GM23248 (cell line): ENCODE data around the gene MAP3K6. TPM values are rescaled to one million over a fixed set of nuclear protein-coding genes. Genes with fewer than 3 reads are reported as not detected.
"Not testable (repeated sequence)": the region's sequence is repeated elsewhere in the genome, so short reads cannot be mapped to it uniquely, and the experiment has no call there.

Experiments used
- DNase-seq: peaks from one replicate; pipeline ENCODE4 v3.0.0-alpha.2; 2015
- H2AFZ ChIP-seq: fragments of 200-600 bp; sonication (generic); 2 replicates; pipeline ENCODE4 v1.6.1; 2016; ENCODE audit warnings: antibody characterized with exemption
- H3F3A ChIP-seq: fragments of 200-600 bp; sonication (generic); 2 replicates; pipeline ENCODE4 v1.6.1; 2016; ENCODE audit warnings: mild to moderate bottlenecking, antibody characterized with exemption, mixed run types; ENCODE audit not compliant: insufficient read depth
- H3K27ac ChIP-seq: fragments of 200-600 bp; sonication (generic); 2 replicates; pipeline ENCODE4 v1.5.1; 2016; ENCODE audit warnings: mild to moderate bottlenecking
- H3K27me3 ChIP-seq: fragments of 200-600 bp; sonication (generic); replicated peaks from 2 replicates; pipeline ENCODE4 v1.6.1; 2016; ENCODE audit warnings: mild to moderate bottlenecking; ENCODE audit not compliant: insufficient read depth
- H3K36me3 ChIP-seq: fragments of 200-600 bp; sonication (generic); 2 replicates; pipeline ENCODE4 v1.6.1; 2016; ENCODE audit warnings: low read depth, mild to moderate bottlenecking
- H3K4me1 ChIP-seq: fragments of 200-600 bp; sonication (generic); 2 replicates; pipeline ENCODE4 v1.6.1; 2016; ENCODE audit warnings: mild to moderate bottlenecking; ENCODE audit not compliant: insufficient read depth
- H3K4me2 ChIP-seq: fragments of 200-600 bp; sonication (generic); one replicate; pipeline ENCODE4 v1.6.1; 2016; ENCODE audit warnings: mild to moderate bottlenecking; ENCODE audit not compliant: unreplicated experiment
- H3K4me3 ChIP-seq: fragments of 200-600 bp; sonication (generic); 2 replicates; pipeline ENCODE4 v1.5.1; 2016; ENCODE audit warnings: mild to moderate bottlenecking
- H3K79me2 ChIP-seq: fragments of 200-600 bp; sonication (generic); 2 replicates; pipeline ENCODE4 v1.6.1; 2016; ENCODE audit warnings: mild to moderate bottlenecking; ENCODE audit not compliant: insufficient read depth
- H3K9ac ChIP-seq: fragments of 200-600 bp; sonication (generic); 2 replicates; pipeline ENCODE4 v1.6.1; 2016; ENCODE audit warnings: mild to moderate bottlenecking
- H3K9me2 ChIP-seq: fragments of 200-600 bp; sonication (generic); 2 replicates; pipeline ENCODE4 v1.6.1; 2016; ENCODE audit warnings: mixed run types, mild to moderate bottlenecking, moderate library complexity; ENCODE audit not compliant: insufficient read depth
- H3K9me3 ChIP-seq: fragments of 200-600 bp; sonication (generic); one replicate; pipeline ENCODE4 v1.6.1; 2017; ENCODE audit warnings: low read depth
- H4K20me1 ChIP-seq: fragments of 200-600 bp; sonication (generic); 2 replicates; pipeline ENCODE4 v1.6.0; 2016; ENCODE audit not compliant: insufficient read depth
- EZH2 ChIP-seq: fragments of 200-600 bp; sonication (generic); IDR thresholded peaks from 2 replicates; pipeline ENCODE4 v1.6.1; 2018; ENCODE audit warnings: antibody characterized with exemption, mild to moderate bottlenecking; ENCODE audit not compliant: insufficient read depth, poor library complexity, severe bottlenecking
- EZH2phosphoT487 ChIP-seq: fragments of 200-600 bp; sonication (generic); IDR thresholded peaks from 2 replicates; pipeline ENCODE4 v1.6.1; 2018; ENCODE audit warnings: antibody characterized with exemption, moderate library complexity, mild to moderate bottlenecking, low read depth; ENCODE audit not compliant: insufficient read depth
- WGBS, 2 experiments: methylation state at CpG; one replicate each; pipeline ENCODE4 v1.1.6; 2015 to 2017; ENCODE audit warnings: low lambda C conversion rate in 2 of 2, low coverage in 1 of 2; ENCODE audit errors: missing lambda C conversion rate in 2 of 2; 5-methylcytosine and 5-hydroxymethylcytosine counted together
- in situ Hi-C: fragments of 300-500 bp; cut with MboI; formaldehyde crosslinking; loops from 2 replicates; pipeline ENCODE4 v1.15.0; 2020
- polyA plus RNA-seq: library from polyadenylated mRNA; unstranded; fragments of >200 nt; fragmentation: Nextera tagmentation; extraction: Ambion mirVana; gene quantifications from 2 replicates; pipeline ENCODE4 v1.2.1, GENCODE V29; 2016
- total RNA-seq: library from RNA; depleted of rRNA; stranded (reverse); fragments of >200 nt; shearing (Covaris generic); gene quantifications from 2 replicates; pipeline ENCODE4 v1.2.3, GENCODE V29; 2014

Gene MAP3K6
- total and polyA plus RNA-seq, 2 experiments from 2014 or later, result 13.7 to 40.3 TPM

GRCh38 chr1:27412502-27412901 is 45.7 kb upstream of the MAP3K6 start:
- no peak for DNase-seq
- no peaks in the 10 kb centered on the region for H4K20me1 ChIP-seq
- no peaks in the 10 kb centered on the region for H3K9me3 ChIP-seq
- 0 out of 2 replicates have a peak, but pooled peaks cover 3% of the 10 kb centered on the region for H3F3A ChIP-seq
- TF ChIP-seq EZH2phosphoT487 (no peak), EZH2 (no peak)
- in situ Hi-C loops, result loop anchor here (25.0 kb wide), 1 partner anchor 200 kb away; the partner anchor contains the start of gene AHDC1
- no peak overlapping the region for H3K27ac ChIP-seq
- no peaks in the 10 kb centered on the region; the same call in 1 of the 2 replicates for H3K4me1 ChIP-seq
- no peak overlapping the region for H3K4me2 ChIP-seq
- H3K9ac ChIP-seq, result no peak overlapping the region
- H3K4me3 ChIP-seq, result no peak overlapping the region
- peaks cover 34% of the 10 kb centered on the region for H3K79me2 ChIP-seq
- 95 to 100% methylated on average over 4 of the region's 4 CpGs for WGBS, 2 experiments
- H3K36me3 ChIP-seq, result peaks cover 64% of the 10 kb centered on the region
- H2AFZ ChIP-seq, result no peak overlapping the region
- no peaks in the 10 kb centered on the region for H3K9me2 ChIP-seq
- no peaks in the 10 kb centered on the region for H3K27me3 ChIP-seq

DNA sequence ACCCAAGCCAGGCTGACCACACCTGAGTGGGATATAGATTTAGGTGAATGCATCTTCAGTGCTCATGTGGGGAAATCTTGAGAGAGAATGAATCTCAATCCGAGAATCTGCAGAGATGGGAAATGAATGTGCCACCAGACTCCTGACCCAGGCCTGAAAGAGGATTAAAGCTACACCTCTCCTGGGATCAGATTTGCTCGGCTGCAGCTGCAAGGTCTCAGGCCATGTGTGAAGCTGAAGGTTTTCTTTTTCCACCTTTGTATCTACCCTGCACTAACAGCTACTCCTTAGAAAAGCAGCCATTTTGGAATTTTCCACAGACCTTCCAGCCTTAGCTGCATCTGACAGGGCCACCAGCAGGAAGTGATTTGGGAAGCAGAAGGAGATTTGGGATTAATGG is 43.9 kb upstream of the MAP3K6 start:
- no peaks in the 10 kb centered on the region for H3K9me2 ChIP-seq
- H3K27ac ChIP-seq, result no peak overlapping the region
- no peaks in the 10 kb centered on the region for H3K9me3 ChIP-seq
- no peak overlapping the region for H3K4me3 ChIP-seq
- H4K20me1 ChIP-seq, result no peaks in the 10 kb centered on the region
- H3K4me2 ChIP-seq, result no peak overlapping the region
- 83 to 84% methylated on average over 2 of the region's 2 CpGs for WGBS, 2 experiments
- H3K36me3 ChIP-seq, result peaks cover 48% of the 10 kb centered on the region
- no peak for TF ChIP-seq EZH2
- no peak for TF ChIP-seq EZH2phosphoT487
- DNase-seq, result no peak
- no peak overlapping the region for H2AFZ ChIP-seq
- no peaks in the 10 kb centered on the region for H3K27me3 ChIP-seq
- no peaks in the 10 kb centered on the region for H3F3A ChIP-seq
- peaks cover 16% of the 10 kb centered on the region for H3K79me2 ChIP-seq
- no peak overlapping the region for H3K9ac ChIP-seq
- in situ Hi-C loops, result loop anchor here (25.0 kb wide), 1 partner anchor 202 kb away; the partner anchor contains the start of gene AHDC1
- H3K4me1 ChIP-seq, result peaks cover 4% of the 10 kb centered on the region; the same call in 1 of the 2 replicates

DNA sequence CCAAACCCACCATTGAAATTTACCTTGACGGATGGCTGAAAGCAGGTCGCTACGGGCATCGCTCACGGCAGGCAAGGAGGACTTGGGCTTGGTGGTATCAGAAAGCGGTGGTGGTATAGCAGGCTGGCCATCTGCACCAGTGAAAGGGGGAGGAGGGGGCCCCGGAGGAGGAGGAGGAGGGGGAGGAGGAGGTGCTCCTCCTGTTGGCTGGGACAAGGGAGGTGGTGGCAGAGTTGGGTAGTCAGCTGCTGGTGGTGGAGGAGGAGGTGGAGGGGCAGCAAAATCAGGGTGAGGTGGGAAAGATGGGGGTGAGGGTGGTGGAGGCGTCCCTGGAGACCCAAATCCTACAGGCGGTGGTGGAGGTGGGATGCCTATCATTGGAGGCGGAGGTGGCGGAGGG is 42.9 kb upstream of the MAP3K6 start:
- H3K9ac ChIP-seq, result no peak overlapping the region
- no peak for DNase-seq
- H4K20me1 ChIP-seq, result no peaks in the 10 kb centered on the region
- no peak overlapping the region for H2AFZ ChIP-seq
- TF ChIP-seq EZH2phosphoT487 (no peak), EZH2 (no peak)
- no peak overlapping the region for H3K4me2 ChIP-seq
- no peak overlapping the region for H3K4me3 ChIP-seq
- WGBS, 2 experiments, result 95 to 99% methylated on average over 9 to 11 of the region's 11 CpGs
- H3F3A ChIP-seq, result peaks cover 5% of the 10 kb centered on the region; the same call in 1 of the 2 replicates
- H3K9me2 ChIP-seq, result no peaks in the 10 kb centered on the region
- no peaks in the 10 kb centered on the region for H3K9me3 ChIP-seq
- H3K27ac ChIP-seq, result no peak overlapping the region
- peaks cover 12% of the 10 kb centered on the region for H3K79me2 ChIP-seq
- in situ Hi-C loops, result loop anchor here (25.0 kb wide), 1 partner anchor 203 kb away; the partner anchor contains the start of gene AHDC1
- peaks cover 15% of the 10 kb centered on the region for H3K4me1 ChIP-seq
- no peaks in the 10 kb centered on the region for H3K27me3 ChIP-seq
- peaks cover 39% of the 10 kb centered on the region for H3K36me3 ChIP-seq

GRCh38 chr1:27408151-27408550 is 41.4 kb upstream of the MAP3K6 start:
- no peak overlapping the region for H3K4me2 ChIP-seq
- no peak for DNase-seq
- H4K20me1 ChIP-seq, result no peaks in the 10 kb centered on the region
- in situ Hi-C loops, result loop anchor here (25.0 kb wide), 1 partner anchor 204 kb away; the partner anchor contains the start of gene AHDC1
- no peak overlapping the region for H2AFZ ChIP-seq
- H3K36me3 ChIP-seq, result peaks cover 25% of the 10 kb centered on the region; the same call in 1 of the 2 replicates
- H3F3A ChIP-seq, result peaks cover 18% of the 10 kb centered on the region
- H3K4me1 ChIP-seq, result peaks cover 30% of the 10 kb centered on the region
- H3K9ac ChIP-seq, result no peak overlapping the region
- no peaks in the 10 kb centered on the region for H3K9me3 ChIP-seq
- 89% methylated on average over 9 of the region's 9 CpGs for WGBS, 2 experiments
- H3K27me3 ChIP-seq, result no peaks in the 10 kb centered on the region
- TF ChIP-seq EZH2, result no peak
- no peaks in the 10 kb centered on the region for H3K9me2 ChIP-seq
- peaks cover 4% of the 10 kb centered on the region for H3K79me2 ChIP-seq
- H3K27ac ChIP-seq, result no peak overlapping the region
- H3K4me3 ChIP-seq, result no peak overlapping the region

GRCh38 chr1:27406791-27407190 is 40.0 kb upstream of the MAP3K6 start:
- not testable (repeated sequence) for H4K20me1 ChIP-seq, H3K4me2 ChIP-seq, H2AFZ ChIP-seq, DNase-seq, H3K9me3 ChIP-seq, H3K9me2 ChIP-seq, H3K27me3 ChIP-seq, H3K79me2 ChIP-seq, H3K4me3 ChIP-seq, H3K27ac ChIP-seq, H3K9ac ChIP-seq
- peaks cover 42% of the 10 kb centered on the region for H3K4me1 ChIP-seq
- peaks cover 29% of the 10 kb centered on the region for H3F3A ChIP-seq
- H3K36me3 ChIP-seq, result peaks cover 11% of the 10 kb centered on the region; the same call in 1 of the 2 replicates
- in situ Hi-C loops, result loop anchor here (25.0 kb wide), 1 partner anchor 206 kb away; the partner anchor contains the start of gene AHDC1
- 88 to 93% methylated on average over 2 of the region's 2 CpGs for WGBS, 2 experiments
